HG02588 (cell line): ENCODE data around the gene TRPC4AP.
"Not testable (repeated sequence)": the region's sequence is repeated elsewhere in the genome, so short reads cannot be mapped to it uniquely, and the experiment has no call there.

Experiments
- ATAC-seq: cut with Tn5 transposase; IDR thresholded peaks from one replicate; pipeline ENCODE4 v1.9.1; 2021; ENCODE audit warnings: mild to moderate bottlenecking, moderate library complexity; ENCODE audit not compliant: unreplicated experiment

TRPC4AP gene

DNA sequence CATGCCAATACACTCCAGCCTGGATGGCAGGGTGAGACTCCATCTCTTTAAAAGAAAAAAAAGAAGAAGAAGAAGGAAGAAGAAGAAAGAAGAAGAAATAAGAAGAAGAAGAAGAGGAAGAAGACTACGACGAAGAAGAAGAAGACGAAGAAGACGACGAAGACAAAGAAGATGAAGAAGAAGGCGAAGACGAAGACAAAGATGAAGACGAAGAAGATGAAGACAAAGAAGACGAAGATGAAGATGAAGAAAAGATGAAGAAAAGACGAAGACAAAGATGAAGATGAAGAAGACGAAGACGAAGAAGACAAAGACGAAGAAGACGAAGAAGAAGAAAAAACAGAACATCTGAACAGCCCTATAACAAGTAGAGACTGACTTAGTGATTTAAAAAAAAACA is 33.0 kb downstream of the TRPC4AP start:
- no peak for ATAC-seq

GRCh38 chr20:35059110-35059509 is 33.5 kb downstream of the TRPC4AP start:
- ATAC-seq, result no peak

- no peak for ATAC-seq
Observed at GRCh38 chr20:35055445-35056276, 36.9 kb downstream of the TRPC4AP start.

GRCh38 chr20:35054814-35055213 is 37.8 kb downstream of the TRPC4AP start:
- ATAC-seq, result no peak

DNA sequence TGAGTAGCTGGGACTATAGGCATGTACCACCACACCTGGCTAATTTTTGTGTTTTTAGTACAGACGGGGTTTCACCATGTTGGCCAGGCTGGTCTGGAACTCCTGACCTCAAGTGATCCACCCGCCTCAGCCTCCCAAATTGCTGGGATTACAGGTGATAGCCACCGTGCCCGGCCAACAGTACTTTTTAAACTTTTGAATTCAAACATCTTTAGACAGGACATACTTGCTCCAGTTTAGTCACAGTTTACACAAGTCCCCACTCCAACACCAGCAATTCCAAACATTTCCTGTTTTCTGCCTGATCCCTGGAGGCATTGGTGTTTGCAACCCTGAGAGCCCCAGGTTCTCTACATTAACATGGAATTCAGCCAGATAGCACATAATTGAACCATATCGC is 40.0 kb downstream of the TRPC4AP start:
- not testable (repeated sequence) for ATAC-seq

GRCh38 chr20:35049776-35050352 is 42.7 kb downstream of the TRPC4AP start:
- no peak for ATAC-seq

- ATAC-seq, result no peak
Observed at GRCh38 chr20:35048739-35049138, 43.9 kb downstream of the TRPC4AP start.

- no peak for ATAC-seq
Observed at GRCh38 chr20:35042268-35042667, 50.3 kb downstream of the TRPC4AP start.

DNA sequence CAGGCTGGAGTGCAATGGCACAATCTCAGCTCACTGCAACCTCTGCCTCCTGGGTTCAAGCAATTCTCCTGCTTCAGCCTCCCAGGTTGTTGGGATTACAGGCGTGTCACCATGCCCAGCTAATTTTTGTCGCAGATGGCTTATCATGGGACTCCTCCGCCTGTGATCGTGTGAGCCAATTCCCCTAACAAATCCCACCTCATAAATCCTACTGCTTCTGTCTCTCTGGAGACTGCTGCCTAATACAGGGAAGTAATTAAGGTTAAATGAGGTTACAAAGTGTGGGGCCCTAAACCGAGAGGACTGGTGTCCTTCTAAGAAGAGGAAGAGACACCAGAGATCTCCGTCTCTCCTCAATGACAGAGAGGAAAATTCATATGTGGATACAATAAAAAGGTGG is 52.0 kb downstream of the TRPC4AP start:
- no peak for ATAC-seq

- no peak for ATAC-seq
Observed at GRCh38 chr20:35039846-35040489, 52.6 kb downstream of the TRPC4AP start.

DNA sequence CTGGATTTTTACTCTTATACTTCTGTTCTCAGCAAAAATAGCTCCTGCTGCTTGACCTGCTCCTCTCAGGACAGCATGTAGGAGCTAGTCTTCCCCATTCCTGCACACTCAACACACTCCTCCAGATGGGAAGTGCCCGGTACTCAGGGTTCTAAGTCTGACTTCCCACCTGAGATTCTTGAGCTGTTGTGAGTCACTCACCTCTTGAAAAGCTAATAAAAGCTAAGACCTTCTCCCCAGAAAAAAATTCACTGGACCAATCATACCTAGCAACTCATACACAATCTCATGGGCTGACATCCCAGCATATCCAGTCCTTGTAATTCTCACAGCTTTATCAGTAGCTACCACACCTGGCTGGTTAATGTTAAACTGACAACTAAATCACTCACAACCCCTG is 53.5 kb downstream of the TRPC4AP start:
- no peak for ATAC-seq

- no peak for ATAC-seq
Observed at GRCh38 chr20:35034145-35034544, 58.5 kb downstream of the TRPC4AP start.

DNA sequence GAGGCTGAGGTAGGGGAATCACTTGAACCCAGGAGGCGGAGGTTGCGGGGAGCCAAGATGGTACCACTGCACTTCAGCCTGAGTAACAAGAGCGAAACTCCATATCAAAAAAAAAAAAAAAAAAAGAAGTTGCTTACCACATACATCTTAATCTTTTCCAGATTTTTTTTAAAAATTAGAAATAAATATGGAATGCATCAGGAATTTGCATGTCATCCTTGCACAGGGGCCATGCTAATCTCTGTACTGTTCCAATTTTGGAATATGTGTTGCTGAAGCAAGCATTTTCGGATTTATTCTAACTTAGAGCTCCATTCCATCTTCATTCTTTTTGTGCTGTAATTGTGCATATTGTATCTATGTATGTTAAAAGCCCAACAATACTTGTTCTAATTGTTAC is 62.5 kb downstream of the TRPC4AP start:
- no peak for ATAC-seq

DNA sequence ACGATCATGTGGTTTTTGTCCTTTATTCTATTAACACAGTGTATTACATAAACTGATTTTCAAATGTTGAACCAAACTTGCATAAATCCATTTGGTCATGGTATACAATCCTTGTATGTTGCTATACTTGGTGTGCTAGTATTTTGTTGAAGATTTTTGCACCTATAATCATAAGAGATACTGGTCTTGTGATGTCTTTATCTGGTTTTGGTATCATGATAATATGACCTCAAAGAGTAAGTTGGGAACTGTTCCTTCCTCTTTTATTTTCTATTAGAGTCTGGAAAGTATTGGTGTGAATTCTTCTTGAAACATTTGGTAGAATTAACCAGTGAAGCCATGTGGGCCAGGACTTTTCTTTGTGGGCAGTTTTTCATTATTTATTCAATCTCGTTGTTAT is 65.3 kb downstream of the TRPC4AP start:
- ATAC-seq, result no peak

DNA sequence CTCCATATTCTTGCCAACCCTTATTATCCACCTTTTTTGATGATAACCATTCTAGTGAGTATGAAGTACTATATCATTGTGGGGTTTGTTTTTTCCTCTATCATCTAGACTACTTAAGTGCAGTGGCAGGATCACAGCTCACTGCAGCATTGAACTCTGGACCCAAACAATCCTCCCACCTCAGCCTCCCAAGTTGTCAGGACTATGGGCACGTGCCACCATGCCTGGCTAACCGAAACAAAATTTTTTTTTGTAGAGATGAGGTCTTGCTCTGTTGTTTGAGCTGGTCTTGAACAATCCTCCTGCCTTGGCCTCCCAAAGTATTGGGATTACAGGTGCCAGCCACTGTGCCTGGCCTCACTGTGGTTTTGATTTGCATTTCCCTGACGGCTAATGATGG is 67.5 kb downstream of the TRPC4AP start:
- no peak for ATAC-seq

- no peak for ATAC-seq
Observed at GRCh38 chr20:35023624-35024023, 69.0 kb downstream of the TRPC4AP start.

DNA sequence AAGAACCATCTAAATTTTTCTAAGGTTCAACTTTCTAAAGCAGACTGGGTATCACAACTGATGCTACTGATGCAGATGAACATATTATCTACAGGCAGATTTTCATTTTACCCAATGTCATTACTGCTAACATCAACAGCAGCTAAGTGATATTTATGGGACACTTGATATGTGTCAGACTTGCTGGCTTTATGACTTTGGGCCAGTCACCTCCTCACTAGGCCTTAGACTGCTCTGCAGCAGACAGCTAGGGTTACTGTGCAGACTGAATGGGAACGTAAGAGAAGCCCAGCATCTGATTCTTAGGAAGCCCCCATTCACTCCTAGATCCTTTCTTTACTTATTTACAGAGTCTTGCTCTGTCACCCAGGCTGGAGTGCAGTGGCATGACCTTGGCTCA is 70.8 kb downstream of the TRPC4AP start:
- no peak for ATAC-seq

- ATAC-seq, result no peak
Observed at GRCh38 chr20:35021063-35021462, 71.5 kb downstream of the TRPC4AP start.

DNA sequence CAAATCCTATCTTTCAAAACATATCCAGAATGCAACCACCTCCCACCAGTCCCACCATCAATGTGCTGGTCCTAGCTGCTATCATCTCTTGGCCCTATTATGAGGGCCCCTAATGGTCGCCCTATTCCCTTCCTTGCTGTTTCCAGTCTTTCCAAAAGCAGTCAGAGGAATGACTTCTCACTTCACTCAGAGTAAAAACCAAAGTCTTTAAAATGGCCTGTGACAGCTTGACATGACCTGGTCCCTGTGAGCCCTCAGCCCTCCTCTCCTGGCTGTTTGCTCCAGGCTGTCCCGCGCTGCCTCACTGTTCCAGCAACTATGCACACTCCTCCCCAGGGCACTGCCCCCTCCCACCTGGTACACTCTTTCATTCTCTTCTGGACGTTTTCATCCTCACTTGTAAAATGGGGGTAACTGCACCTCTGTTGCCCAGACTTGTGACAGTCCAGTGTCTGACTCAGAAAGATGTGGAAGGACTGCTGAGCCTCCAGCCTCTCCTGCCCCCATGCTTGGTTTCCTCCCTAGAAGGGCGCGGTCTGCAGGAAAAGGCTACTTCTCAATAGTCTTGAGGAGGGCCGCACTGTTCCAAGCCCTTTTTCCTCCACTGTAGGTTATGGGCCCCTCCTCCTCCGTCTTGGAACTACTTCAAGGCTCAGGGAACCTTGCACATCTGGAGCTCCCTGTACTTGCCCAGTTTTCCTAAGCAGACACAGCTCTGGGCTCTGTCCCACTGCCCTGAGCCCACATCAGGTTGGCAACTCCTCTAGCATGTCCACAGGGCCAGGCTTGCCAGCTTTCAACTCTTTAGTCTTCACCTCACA is 72.3 kb downstream of the TRPC4AP start:
- ATAC-seq, result no peak

- no peak for ATAC-seq
Observed at GRCh38 chr20:35018590-35019371, 73.8 kb downstream of the TRPC4AP start.
